Measurements from ENCODE around the gene PLA2G4A. TPM values are rescaled to one million over a fixed set of nuclear protein-coding genes. Genes with fewer than 3 reads are reported as not detected.

The PLA2G4A gene
- total RNA-seq, 4 donors from 2014 or later, result 3.0 to 4.6 (median 4.1) TPM

- H3K9me3 ChIP-seq, result no peaks in the 10 kb centered on the region
- no peak overlapping the region for H3K27ac ChIP-seq (replicated peaks in 1 of 4)
- peak overlapping the region in 1 of 4 donors; percentile 4 for H3K4me3 ChIP-seq
- DNase-seq (ENCODE audit: extremely low spot score), result no peak
- no peak for TF ChIP-seq EP300 (IDR thresholded peaks at IDR 0.05)
- TF ChIP-seq CTCF (IDR thresholded peaks at IDR 0.05), result no peak
- TF ChIP-seq POLR2AphosphoS5 (IDR thresholded peaks at IDR 0.05), result no peak
- TF ChIP-seq POLR2A (IDR thresholded peaks at IDR 0.05; ENCODE audit: low read depth), result no peak
- intact Hi-C loops (cut with DNase I), result no loop called here
- H3K36me3 ChIP-seq, result no peaks in the 10 kb centered on the region
- no peaks in the 10 kb centered on the region for H3K4me1 ChIP-seq
- H3K27me3 ChIP-seq, result no peaks in the 10 kb centered on the region
- 81% methylated on average over 1 of the region's 1 CpG for WGBS
Observed at GRCh38 chr1:186880982-186881381, 52.2 kb downstream of the PLA2G4A start.

- Histone ChIP-seq H3K4me1 (no peaks in the 10 kb centered on the region), H3K27me3 (no peaks in the 10 kb centered on the region), H3K36me3 (no peaks in the 10 kb centered on the region), H3K9me3 (no peaks in the 10 kb centered on the region), H3K4me3 (no peak overlapping the region), H3K27ac (replicated peaks in 1 of 4) (no peak overlapping the region)
- intact Hi-C loops (cut with DNase I), result no loop called here
- no peak for DNase-seq (ENCODE audit: extremely low spot score)
- WGBS, result 86% methylated on average over 6 of the region's 6 CpGs
- TF ChIP-seq POLR2AphosphoS5 (IDR thresholded peaks at IDR 0.05), result no peak
- no peak for TF ChIP-seq CTCF (IDR thresholded peaks at IDR 0.05)
- TF ChIP-seq EP300 (IDR thresholded peaks at IDR 0.05), result no peak
- TF ChIP-seq POLR2A (IDR thresholded peaks at IDR 0.05; ENCODE audit: low read depth), result no peak
Observed at GRCh38 chr1:186882372-186883134, 53.8 kb downstream of the PLA2G4A start.

- TF ChIP-seq CTCF (IDR thresholded peaks at IDR 0.05) (no peak), EP300 (IDR thresholded peaks at IDR 0.05) (no peak), POLR2A (IDR thresholded peaks at IDR 0.05; ENCODE audit: low read depth) (no peak), POLR2AphosphoS5 (IDR thresholded peaks at IDR 0.05) (no peak)
- WGBS, result 83% methylated on average over 1 of the region's 1 CpG
- no peaks in the 10 kb centered on the region for H3K4me1 ChIP-seq
- H3K27ac ChIP-seq (replicated peaks in 1 of 4), result no peak overlapping the region
- no peak for DNase-seq (ENCODE audit: extremely low spot score)
- no peak overlapping the region for H3K4me3 ChIP-seq
- intact Hi-C loops (cut with DNase I), result no loop called here
- no peaks in the 10 kb centered on the region for H3K9me3 ChIP-seq
- H3K36me3 ChIP-seq, result no peaks in the 10 kb centered on the region
- no peaks in the 10 kb centered on the region for H3K27me3 ChIP-seq
Observed at GRCh38 chr1:186884251-186884650, 55.5 kb downstream of the PLA2G4A start.

GRCh38 chr1:186887203-186887602 lies 58.5 kb downstream of the PLA2G4A start:
- intact Hi-C loops (cut with DNase I), result no loop called here
- WGBS, result 45% methylated on average over 2 of the region's 2 CpGs
- Histone ChIP-seq H3K4me1 (no peaks in the 10 kb centered on the region), H3K36me3 (no peaks in the 10 kb centered on the region), H3K27me3 (no peaks in the 10 kb centered on the region), H3K9me3 (no peaks in the 10 kb centered on the region), H3K4me3 (no peak overlapping the region), H3K27ac (replicated peaks in 1 of 4) (no peak overlapping the region)
- TF ChIP-seq POLR2AphosphoS5 (IDR thresholded peaks at IDR 0.05) (no peak), CTCF (IDR thresholded peaks at IDR 0.05) (no peak), POLR2A (IDR thresholded peaks at IDR 0.05; ENCODE audit: low read depth) (no peak), EP300 (IDR thresholded peaks at IDR 0.05) (no peak)
- no peak for DNase-seq (ENCODE audit: extremely low spot score)

GRCh38 chr1:186888367-186888766 lies 59.6 kb downstream of the PLA2G4A start:
- TF ChIP-seq POLR2A (IDR thresholded peaks at IDR 0.05; ENCODE audit: low read depth) (no peak), CTCF (IDR thresholded peaks at IDR 0.05) (no peak), EP300 (IDR thresholded peaks at IDR 0.05) (no peak), POLR2AphosphoS5 (IDR thresholded peaks at IDR 0.05) (no peak)
- H3K4me1 ChIP-seq, result no peaks in the 10 kb centered on the region
- intact Hi-C loops (cut with DNase I), result no loop called here
- no peak for DNase-seq (ENCODE audit: extremely low spot score)
- H3K9me3 ChIP-seq, result no peaks in the 10 kb centered on the region
- H3K27ac ChIP-seq (replicated peaks in 1 of 4), result no peak overlapping the region
- no peaks in the 10 kb centered on the region for H3K36me3 ChIP-seq
- no peaks in the 10 kb centered on the region for H3K27me3 ChIP-seq
- no peak overlapping the region for H3K4me3 ChIP-seq
- WGBS, result 68% methylated on average over 2 of the region's 2 CpGs
